ENCODE measurements around the gene HLA-DPB1.
A peak's percentile ranks its signal among the peaks of the same experiment; 100 is the strongest.

Gene HLA-DPB1

DNA sequence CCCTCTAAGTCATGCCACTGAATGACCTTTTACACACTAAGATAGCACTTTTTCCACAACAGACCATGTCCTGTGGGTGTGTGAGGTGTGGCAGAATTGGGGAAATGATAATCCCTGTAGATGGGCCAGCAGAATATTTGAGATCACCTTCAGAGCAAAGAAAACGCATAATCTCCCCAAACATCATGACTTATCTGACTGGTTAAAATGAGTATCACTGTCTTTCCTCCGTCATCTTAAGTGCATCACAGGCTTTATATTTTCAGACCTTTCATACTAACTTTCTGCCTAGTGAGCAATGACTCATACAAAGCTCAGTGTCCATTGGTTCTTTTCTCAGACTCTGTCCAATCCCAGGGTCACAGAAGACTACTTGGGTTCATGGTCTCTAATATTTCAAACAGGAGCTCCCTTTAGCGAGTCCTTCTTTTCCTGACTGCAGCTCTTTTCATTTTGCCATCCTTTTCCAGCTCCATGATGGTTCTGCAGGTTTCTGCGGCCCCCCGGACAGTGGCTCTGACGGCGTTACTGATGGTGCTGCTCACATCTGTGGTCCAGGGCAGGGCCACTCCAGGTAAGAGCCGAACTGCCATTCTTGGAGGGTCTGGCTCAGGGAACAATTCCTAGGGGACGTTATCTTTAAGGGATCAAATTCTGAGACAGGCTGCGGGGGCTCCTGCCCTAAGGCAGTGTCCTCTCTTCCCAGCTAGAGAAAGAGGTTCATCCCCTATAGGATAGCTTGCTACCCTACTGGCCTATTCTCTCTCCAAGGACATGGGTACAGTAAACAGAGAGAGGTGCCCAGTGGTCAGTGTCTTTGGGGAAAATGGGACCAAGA is at the start of gene HLA-DPB1:
HLA-DPB1 (plus strand) TSS at position 423 of the 838 bp plus-strand sequence; CDS start at position 475, 52 bp downstream.
- FAIRE-seq: no peak
- TF ChIP-seq, protein P1, sequence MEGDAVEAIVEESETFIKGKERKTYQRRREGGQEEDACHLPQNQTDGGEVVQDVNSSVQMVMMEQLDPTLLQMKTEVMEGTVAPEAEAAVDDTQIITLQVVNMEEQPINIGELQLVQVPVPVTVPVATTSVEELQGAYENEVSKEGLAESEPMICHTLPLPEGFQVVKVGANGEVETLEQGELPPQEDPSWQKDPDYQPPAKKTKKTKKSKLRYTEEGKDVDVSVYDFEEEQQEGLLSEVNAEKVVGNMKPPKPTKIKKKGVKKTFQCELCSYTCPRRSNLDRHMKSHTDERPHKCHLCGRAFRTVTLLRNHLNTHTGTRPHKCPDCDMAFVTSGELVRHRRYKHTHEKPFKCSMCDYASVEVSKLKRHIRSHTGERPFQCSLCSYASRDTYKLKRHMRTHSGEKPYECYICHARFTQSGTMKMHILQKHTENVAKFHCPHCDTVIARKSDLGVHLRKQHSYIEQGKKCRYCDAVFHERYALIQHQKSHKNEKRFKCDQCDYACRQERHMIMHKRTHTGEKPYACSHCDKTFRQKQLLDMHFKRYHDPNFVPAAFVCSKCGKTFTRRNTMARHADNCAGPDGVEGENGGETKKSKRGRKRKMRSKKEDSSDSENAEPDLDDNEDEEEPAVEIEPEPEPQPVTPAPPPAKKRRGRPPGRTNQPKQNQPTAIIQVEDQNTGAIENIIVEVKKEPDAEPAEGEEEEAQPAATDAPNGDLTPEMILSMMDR (IDR thresholded peaks at IDR 0.05; ENCODE audit: insufficient read depth, missing control alignments): no peak
- DNase-seq (ENCODE audit: insufficient read length, low spot score): peak; percentile 25

DNA sequence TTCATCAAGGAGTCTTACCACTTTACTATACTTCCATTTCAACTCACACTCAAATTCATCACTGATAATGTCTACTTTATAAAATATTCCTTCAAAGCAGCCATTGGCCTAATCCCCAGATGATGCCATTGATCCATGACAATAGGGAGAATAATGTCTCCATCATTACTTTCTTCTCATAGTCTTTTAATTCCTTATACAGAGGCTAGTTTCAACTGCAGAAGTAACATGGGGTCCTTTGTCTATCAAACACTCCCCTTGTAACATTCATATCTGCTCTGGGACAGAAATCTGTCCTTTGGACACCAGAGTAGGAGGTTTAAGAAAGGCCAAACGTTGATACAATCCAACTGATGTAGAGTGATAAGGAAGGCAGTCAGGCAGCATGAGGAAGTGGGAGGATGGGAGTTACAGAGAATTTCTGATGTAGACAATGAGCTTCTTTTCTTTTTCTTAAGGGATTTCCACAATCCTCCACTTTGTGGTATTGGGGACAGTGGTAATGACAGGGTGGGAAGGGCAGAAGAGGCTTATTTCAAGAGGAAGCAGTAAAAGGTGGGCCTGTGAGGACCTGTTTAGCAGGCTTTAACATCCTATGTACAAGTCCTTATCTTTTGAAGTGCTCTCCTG is 47.5 kb upstream of the HLA-DPB1 start:
- FAIRE-seq: no peak
- no peak for DNase-seq (ENCODE audit: insufficient read length, low spot score)
- TF ChIP-seq, protein P1 (IDR thresholded peaks at IDR 0.05; ENCODE audit: insufficient read depth, missing control alignments): no peak

DNA sequence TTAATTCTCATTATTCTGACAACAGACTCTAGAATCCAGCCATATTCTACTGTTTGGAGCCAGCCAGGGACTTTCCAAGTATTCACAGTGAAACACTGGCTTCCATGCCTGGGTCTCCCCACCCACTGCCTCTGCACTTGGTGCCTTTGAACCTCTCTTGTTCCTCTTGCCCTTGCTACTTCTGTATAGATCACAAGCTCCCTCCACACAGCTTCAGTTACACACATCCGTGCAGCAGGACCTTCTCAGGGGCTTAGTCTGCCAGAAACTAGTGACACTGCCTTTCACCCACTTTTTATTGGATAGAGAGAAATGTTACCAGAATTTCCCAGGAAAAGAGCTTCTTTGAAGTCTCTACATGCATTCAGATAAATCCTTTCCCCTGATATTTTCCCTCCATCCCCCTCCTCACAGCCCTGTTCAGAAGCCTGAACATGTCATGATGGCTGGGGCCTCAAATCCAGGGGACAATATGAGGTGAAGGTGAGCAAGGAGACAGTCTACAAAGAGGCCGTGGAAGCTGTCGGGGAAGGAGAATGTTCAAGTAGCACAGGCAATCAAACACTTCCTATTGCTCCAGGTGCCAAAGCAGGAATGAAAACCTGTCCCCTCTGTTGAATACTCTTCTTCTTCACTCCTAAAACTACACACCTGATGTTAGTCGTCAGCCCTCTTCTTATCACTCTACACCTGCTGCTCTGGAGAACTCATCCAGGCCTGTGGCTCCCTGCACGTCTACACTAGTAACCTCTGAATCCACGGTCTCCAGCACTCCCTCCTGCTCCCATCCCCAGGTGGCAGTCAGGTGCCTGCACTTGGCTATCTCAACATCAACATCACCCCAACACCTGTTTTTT is 46.2 kb upstream of the HLA-DPB1 start:
- TF ChIP-seq, protein P1 (IDR thresholded peaks at IDR 0.05; ENCODE audit: insufficient read depth, missing control alignments): no peak
- no peak for FAIRE-seq

DNA sequence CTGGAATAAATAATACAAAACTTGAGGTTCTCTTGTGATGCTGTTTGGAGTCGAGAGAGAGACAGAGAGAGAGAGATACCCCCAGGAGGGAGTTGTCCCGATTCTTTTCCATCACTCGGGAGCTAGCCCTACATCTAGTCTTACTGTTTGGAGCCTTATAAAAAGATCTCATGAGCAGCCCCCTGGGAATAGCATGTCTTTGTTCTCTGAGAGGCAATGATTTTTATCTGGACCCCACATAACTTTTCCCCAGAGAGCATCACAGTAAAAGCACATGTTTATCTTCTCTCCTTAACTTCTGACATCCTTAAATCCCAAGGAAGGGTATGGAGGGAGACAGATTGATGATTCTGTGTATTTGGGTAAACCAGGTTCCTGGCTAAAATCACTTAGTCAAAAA is 45.5 kb upstream of the HLA-DPB1 start:
- TF ChIP-seq, protein P1 (IDR thresholded peaks at IDR 0.05; ENCODE audit: insufficient read depth, missing control alignments): no peak
- DNase-seq (ENCODE audit: insufficient read length, low spot score) (no peak), FAIRE-seq (no peak)

More for the DNA sequence above, 46.2 kb upstream of the HLA-DPB1 start:
- no peak for DNase-seq (ENCODE audit: insufficient read length, low spot score)

DNA sequence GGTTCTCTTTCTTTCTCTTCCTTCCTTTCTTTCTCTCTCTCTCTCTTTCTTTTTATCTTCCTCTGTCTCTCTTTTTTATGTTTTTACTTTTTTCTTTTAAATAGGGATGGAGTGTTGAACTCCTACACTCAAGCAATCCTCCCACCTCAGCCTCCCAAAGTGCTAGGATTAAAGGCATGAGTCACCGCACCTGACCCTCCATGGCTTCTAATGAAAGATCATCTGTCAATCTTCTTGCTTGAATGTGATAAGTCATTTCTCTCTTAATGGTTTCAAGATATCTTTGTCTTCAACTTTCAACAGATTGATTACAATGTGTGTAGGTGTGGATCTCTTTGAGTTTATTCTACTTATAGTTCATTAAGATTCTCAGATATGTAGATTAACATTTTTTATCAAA is 41.2 kb upstream of the HLA-DPB1 start:
- FAIRE-seq: no peak
- TF ChIP-seq, protein P1 (IDR thresholded peaks at IDR 0.05; ENCODE audit: insufficient read depth, missing control alignments): no peak

DNA sequence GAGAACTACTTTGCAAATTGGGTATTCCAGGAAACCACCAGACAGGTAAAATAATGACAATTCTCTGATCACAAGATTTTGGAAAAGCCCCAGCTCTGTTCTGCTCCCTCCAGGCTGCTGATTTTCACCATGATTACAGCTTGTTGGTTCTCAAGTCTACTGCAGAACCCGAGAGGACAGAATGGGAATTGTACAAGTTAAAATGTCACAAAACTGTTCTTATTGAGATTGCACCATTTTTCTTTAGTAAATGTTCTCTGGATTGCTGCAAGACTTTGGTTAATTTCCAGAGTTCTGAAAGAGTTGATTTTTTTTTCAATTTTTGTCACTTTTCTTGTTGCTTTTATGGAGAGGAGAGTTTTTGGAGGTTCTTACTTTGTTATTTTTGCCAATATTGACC is 39.3 kb upstream of the HLA-DPB1 start:
- FAIRE-seq (no peak), DNase-seq (ENCODE audit: insufficient read length, low spot score) (no peak)
- TF ChIP-seq, protein P1 (IDR thresholded peaks at IDR 0.05; ENCODE audit: insufficient read depth, missing control alignments): no peak

More for the DNA sequence above, 41.2 kb upstream of the HLA-DPB1 start:
- DNase-seq (ENCODE audit: insufficient read length, low spot score): no peak
